IPS DF 4.7 (cell line): ENCODE data around the gene KLB.

Source experiments
- DNase-seq: peaks from one replicate; pipeline ENCODE4 v3.0.0-alpha.2; 2013; ENCODE audit warnings: low spot score; ENCODE audit errors: extremely low read depth

The KLB gene

DNA sequence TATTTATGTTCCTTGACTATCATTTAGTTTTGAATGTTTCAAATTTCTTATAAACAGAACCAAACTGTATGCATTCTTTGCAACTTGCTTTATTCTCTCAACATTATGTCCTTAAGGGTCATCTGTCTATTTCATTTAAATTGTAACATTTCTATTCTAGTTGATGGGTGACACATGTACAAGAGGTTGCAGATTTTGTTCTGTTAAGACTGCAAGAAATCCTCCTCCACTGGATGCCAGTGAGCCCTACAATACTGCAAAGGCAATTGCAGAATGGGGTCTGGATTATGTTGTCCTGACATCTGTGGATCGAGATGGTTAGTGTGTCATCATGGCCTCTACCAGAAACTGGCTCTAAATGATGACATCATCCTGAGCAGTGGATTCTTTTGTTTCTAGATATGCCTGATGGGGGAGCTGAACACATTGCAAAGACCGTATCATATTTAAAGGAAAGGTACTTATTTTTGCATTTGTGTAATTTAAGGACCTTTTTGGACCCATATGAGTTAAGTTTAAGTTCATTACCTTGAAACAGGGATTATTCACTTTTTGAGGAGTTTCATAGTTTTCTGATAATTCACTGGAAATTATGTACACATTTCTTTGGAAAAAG lies 58.3 kb downstream of the KLB start:
- DNase-seq = no peak

DNA sequence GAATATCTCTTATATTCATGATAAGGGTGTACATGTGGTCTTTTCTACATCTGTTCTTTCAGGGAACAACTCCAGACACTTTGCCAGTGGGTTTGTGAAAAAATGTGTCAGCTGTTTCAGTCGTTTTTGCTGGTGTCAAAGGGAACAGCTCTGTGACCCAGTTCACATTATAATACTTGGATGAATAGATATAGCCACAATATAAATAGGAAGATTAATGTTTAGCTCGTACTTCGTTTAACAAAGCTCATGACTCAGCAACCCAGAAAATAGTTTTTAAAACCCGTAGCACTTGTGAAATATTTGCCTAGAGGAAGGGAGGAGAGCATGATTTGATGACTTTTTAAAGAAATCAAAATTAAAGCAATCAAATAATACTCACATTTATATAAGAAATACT lies 60.0 kb downstream of the KLB start:
- no peak for DNase-seq

DNA sequence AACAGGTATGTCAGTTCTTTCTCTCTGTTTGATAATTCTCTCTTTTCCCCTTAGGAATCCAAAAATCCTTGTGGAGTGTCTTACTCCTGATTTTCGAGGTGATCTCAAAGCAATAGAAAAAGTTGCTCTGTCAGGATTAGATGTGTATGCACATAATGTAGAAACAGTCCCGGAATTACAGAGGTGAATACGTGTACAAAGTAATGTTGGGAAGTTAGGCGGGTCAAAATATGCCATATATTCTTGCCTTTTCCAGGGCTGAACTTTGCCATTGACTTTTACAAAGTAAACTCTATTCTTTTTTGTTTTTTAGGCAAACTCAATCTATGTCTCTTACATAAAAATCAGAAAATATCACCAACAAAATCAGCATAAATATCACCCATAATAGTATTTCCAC lies 60.7 kb downstream of the KLB start:
- DNase-seq = no peak

DNA sequence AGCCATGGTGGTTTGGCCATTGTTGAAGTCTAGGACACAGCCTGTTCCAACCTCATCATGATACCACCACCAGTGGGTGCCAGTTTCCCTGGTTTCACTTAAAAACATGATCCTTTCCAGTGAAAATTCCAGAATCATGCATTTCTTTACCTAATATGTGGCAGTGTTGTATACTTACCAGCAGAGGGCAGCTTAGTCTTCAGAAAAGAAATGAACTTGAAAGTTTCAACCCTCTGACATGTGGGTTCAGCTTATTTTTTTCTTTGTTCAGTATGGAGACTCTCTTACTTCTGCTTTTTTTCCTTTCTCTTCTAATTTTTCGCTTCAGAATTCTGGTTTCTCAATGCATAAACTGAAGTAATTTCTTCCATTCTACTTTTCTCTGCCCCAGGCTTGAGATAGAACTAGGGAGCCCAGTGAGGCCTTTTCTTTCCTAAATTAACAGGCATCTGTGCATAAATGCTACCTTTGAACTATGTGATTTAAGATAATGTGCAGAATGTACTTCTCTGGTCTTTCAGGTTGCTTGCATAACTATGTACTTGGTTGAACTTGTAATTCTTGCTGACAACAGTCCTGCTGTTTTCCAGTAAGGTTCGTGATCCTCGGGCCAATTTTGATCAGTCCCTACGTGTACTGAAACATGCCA lies 62.8 kb downstream of the KLB start:
- no peak for DNase-seq

DNA sequence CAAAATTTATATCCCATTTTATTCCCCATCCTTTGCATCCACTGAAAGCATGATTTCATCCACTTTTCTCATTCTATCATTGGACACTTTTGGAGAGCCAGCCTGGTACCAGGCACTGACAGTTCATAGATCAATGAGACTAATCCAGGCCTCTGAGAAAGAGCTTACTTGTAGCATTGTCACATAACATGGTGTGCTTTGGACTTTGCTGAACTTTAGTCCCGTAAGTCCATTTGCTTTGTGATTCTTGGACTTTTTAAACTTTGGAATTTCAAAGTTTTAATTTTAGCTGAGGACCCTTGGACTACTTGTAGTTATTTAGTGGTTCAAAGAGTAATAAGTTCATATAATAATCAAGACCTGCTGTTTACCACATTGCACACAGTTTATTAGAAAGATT lies 63.7 kb downstream of the KLB start:
- DNase-seq = no peak

DNA sequence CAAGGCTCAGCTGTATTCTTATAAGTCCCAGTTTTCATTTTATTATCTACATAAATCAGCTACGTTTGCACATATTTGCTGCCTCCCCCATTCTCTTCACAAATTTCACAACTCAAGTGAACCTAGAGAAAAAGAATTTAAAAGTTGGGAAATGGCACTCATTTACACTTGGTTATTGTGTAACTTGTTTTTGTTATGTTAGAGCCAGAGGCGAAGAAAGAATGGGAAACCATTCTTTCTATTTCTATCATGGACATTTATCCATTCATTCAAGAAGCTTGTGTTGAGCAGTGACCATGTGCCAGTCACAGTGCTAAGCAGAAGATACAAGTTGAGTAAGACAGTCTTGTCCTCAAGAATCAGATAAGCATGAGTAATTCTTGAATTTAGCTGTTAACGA lies 65.7 kb downstream of the KLB start:
- no peak for DNase-seq

DNA sequence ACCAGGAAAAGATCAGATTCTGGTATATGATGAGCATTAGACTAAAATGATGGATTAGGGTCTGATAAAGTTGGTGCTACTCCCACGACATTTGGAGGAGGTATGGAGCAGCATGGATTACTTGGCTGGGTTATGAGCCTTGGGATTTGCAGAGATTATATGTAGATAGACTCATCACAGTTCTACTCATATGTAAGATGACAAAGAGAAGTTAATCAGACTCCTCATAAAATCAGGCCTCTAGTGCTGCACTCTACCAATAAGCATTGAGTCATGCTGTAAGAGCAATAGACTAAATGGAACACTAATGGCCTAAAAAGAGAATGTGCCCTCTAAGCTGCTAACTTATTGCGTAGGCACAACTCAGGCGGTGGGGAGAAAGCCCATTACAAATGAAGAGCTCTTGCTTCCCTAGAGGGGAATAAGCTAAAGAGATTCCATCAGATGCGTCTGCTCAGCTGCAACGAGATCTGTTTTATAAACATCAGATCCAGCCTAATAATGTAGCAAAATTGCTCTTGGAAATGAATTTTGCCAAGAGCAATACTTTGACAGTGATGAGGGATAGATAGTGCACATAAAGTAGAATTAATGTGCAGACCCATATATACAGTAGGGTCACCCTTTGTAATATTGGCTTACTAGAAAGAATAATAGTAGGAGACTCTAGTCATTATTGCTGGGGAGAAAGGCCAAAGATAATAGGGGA lies 69.6 kb downstream of the KLB start:
- no peak for DNase-seq

DNA sequence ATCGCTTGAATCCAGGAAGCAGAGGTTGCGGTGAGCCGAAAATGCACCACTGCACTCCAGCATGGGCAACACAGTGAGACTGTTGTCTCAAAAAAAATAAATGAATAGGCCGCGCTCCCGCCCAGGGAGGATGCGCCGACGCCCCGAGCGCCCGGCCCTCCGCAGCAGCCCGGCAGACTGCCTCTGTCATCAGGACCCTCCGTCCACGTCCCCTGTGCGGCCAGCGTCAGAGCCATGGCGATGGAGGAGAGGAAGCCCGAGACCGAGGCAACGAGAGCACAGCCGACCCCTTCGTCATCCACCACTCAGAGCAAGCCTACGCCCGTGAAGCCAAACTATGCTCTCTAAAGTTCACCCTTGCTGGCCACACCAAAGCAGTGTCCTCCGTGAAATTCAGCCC lies 73.5 kb downstream of the KLB start:
- no peak for DNase-seq

DNA sequence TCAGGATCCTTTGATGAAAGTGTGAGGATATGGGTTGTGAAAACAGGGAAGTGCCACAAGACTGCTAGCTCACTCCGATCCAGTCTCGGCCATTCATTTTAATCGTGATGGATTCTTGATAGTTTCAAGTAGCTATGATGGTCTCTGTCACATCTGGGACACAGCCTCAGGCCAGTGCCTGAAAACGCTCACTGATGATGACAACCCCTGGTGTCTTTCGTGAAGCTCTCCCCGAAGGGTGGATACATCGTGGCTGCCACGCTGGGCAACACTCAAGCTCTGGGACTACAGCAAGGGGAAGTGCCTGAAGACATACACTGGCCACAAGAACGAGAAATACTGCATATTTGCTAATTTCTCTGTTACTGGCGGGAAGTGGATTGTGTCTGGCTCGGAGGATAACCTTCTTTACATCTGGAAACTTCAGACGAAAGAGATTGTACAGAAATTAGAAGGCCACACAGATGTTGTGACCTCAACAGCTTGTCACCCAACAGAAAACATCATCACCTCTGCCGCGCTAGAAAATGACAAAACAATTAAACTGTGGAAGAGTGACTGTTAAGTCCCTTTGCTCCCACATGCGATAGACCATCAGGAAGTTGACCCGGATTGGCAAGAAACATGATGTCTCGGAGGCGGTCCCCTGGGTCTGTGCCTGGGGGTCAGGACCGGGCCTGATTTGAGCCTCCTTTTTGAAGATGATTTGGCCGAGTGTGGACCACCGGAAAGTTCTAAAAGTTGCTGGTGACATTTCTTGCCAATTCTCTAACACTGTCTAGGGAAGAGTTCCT lies 74.4 kb downstream of the KLB start:
- DNase-seq = no peak

DNA sequence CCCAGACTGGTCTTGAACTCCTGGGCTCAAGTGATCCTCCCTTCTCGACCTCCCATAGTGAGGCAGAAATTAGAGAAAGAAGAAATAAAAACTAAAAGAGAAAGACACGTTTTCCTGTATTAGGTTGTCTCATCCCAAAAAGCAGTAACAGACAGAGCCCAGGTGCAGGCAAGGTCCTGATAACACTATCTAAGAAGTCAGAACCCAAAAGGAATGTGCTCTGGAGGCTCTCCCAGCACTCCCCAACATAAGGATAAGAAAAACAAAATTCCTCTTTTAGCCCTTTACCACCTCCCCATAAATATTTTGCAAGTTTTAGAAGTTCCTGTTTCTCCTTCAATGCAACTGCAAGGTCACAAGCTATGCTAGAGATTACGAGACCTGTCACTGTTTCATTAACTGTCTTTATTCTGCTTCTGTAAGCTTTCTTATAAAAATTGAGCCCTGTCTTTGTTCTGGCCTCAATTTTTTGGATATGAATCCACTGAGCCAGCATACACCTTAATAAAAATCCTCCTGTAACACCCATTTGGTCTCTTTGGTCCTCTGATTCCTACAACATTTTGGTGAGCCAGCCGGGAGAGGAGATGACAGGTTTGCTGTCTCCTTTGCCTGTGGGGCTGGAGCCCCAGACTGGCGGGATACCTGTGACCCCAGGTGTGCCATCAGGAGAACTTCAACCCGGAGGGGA lies 78.0 kb downstream of the KLB start:
- DNase-seq = no peak

DNA sequence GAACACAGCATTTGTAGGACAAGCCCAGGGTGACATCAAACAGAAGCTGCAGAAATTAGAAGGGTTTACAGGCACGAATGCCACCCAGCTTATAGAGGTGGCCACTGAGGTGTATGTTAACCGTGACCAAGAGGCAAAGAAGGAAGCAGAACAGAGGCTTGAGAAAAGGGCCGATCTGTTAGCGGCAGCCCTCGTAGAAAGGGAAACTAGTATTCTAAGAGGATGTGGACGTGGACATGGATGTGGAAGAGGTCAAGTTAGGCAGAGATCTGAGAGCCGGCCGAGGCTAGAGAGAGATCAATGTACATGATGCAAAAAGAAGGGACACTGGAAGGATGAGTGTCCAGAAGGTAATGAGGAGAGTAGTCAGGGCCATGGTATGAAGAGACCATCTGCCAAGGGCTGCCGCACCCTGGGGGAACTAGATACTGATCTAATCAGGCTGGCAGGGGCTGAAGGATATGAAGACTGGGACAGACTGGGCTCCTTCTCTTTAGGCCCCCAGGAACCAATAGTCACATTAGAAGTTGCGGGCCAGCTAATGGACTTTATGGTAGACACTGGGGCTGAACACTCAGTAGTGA lies 79.6 kb downstream of the KLB start:
- DNase-seq = no peak

DNA sequence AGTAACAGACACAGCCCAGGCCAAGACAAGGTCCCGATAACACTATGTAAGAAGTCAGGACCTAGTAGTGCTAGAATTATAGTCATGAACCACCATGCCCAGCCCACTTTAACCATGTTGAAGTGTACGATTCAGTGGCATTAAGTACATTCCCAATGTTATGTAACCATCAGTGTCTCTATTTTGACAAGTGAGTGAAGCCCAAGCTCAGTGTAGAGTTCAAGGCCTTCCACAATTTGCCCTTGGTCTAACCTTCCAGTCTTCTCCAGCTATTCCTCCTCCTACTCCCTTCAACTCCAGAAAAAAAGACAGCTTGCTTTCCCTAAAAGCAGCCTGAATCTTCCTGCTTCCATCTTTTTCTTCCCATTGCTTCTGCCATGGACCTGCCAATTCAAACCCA lies 83.6 kb downstream of the KLB start:
- DNase-seq = no peak

DNA sequence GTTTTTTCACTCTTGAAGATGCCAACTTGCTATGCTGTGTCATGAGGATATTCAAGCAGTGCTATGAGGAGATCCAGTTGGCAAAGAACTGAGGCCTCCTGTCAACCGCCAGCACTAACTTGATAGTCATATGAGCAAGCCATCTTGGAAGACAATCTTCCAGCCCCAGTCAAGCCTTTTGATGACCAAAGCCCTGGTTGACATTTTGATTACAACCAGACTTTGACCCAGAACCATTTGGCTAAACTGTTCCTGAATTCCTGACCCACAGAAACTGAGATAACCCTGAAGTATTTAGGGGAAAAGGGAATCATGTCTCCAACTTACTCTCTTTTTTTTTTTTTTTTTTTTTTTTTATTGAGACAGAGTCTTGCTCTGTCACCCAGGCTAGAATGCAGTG lies 87.6 kb downstream of the KLB start:
- DNase-seq = no peak

DNA sequence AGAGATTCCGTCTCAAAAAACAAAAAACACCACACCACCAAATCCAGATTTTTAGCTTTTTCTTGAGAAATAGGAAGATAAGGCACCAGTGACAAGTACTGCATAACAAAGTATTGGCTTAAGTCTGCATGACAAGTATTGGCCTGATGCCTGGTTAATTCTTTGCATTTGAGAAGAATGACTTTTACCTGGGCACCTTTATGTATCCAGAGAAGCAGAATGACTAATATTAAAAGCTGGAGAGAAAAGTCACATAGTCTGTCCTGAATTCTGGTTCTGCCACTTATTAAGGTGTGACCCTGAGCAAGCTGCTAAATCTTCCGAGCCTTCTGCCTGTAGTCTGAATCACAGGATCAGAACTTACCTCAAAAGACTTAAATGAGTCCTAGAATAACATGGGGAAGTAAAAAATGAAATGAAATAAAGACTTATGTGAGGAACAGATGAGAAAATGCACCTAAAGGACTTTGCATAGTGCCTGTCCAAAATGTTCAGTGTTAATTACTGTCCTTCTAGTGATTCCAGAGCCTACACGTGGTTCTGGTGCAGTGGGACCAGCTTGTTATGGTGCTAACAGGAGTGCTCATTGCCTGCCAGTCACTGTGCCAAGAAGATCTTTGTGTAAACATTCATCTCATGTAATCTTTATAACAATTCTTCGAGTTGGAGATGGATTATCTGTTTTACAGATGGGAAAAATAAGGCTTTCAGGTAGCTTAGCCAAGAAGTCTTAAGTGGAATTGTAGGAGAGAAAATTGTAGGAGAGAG lies 88.9 kb downstream of the KLB start:
- no peak for DNase-seq

DNA sequence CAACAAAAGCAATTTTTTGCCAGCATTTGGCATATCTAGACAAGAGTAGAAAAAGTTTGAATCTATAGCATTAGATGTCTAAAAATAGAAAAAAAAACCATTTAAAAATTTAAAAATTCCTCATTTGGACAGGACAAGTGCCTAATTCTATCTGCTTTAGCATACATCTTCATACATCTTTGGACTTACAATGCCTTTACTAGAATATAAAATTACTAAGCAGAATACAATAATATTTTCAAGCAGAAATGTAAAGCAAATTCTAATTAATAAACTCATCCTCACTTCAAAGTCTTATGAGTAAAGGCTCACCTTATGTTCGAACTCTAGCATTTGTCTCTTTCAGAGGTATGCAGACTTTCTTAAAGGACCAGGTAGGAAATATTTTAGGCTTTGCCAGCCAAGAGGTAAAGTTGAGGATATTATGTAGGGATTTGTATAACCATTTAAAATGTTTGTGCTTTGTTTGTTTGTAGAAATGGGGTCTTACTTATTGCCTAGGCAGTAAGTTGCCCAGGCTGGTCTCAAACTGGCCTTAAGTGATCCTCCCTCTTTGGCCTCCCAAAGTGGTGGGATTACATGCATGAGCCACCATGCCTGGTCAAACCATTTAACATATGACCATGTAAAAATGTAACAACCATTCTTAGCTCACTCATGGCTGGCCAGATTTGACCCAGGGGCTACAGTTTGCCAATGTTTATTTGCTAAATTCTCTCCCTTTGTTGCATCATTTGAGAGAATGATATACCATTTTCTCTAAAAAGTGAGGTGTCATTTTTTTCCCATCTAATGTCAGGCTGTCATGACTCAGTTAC lies 91.4 kb downstream of the KLB start:
- no peak for DNase-seq

DNA sequence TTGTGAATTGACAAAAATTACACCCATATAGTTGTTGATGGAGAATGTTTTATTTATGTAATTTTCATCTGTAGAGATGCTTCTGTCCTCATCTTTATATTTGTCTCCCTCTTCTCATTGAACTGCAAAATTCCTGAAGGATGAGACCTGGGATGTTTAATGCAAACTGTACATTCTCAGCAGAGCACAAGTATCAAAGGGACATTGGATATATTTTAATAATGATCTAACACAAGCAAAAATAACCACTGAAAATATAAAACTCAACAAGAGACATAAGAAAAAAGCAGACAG lies 91.9 kb downstream of the KLB start:
- no peak for DNase-seq
